NCI-H774 (cell line): ENCODE measurements around the gene C1QTNF5.
A peak's percentile ranks its signal among the peaks of the same experiment; 100 is the strongest.

Experiments used
- DNase-seq: peaks from one replicate; lab custom pipeline; 2025; lab: John Stamatoyannopoulos, UW

The C1QTNF5 gene

DNA sequence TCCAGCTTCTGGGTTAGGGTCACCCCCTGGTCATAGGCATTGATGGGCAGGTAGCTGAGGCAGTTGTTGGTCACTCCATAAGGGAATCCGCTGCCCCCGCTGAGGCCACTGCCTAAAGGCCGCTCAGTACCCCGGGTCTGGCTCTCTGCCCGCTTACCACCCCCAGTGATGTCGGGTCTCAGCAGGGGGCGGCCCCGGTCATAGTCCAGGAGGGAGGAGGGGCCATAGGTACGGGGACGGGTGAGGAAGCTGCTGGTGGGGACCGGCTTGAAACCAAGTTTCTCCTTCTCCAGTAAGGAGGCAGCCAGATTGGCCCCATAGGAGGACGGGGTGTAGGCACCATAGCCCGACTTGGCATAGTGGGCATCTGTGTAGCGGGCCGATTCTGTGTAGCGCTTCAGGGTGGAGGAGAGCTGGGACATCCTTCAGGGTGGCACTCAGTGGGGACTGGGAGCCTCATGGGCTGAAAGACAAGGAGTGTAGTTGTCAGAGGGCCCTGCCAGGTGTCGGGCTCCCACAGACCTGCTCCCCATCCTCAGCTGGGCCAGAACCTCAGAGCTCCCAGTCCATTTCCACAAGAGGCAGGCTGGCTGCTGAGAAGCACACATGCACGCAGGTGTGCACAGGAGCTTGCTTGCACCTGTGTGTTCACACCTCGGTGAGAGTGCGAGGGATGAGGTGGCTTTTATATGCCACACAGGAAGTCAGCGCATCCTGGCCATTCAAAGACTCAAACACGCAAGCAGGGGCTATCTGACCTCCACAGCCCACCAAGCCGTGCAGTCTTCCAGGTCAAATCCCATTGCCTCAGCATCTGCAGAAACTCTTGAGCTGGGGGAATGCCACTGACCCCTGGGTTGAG, 32.6 kb upstream of the C1QTNF5 start:
- DNase-seq: no peak

DNA sequence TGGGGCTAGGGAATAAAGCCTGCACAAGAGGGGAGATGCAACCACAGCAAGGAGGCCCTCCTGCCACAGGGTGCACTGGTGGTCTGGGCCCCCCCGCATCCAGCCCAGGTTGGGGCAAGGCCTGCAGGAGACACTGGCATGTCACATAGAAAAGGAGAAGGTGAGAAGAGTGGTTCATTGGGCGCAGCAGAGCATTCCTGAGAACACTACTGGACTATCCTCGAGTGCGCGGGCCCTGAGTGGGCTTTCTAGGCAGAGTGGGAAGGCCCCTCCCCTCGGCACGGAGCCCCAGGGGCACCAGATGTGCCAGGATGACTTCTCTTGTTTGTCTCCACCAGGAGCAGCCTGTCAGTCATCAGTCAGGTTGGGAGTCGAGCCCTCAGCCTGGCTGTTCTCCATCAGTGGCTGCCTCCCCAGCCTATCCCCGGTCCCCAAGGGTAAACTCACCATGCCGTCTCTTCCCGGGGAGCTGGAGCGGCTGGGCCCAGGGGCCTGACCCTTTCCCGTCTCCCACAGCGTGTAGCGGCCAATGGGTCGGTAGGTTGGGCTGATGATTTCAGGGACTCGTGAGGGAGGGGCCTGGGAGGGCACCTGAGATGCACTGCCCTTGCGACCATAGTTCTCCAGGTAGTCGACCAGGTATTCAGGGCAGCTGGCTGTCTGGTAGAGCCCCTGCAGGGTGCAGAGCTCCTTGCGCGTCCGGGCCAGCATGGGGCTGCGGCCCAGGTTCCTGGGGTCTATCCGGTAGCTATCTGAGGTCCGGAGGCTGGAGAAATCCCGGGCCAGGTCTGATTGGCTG, 31.8 kb upstream of the C1QTNF5 start:
- no peak for DNase-seq

DNA sequence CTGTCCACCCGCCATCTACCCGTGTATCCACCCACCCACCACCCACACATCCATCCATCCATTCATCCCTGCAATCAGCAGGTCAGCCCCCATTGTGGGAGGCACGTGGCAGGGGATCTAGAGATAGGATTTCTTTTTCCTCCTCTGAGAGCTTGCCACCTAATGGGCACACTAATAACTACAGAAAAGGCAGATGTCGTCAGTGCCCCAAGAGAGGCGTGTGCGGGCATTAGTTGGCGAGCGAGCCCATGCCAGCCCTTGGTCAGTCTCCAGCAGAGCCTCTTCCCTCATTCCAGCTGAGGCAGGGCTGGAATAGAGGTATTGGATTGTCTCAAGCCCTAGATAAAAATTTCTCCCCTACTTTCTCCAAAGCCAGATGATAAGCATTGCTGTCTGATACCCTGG, 31.1 kb upstream of the C1QTNF5 start:
- DNase-seq: peak; percentile 23

- DNase-seq: no peak
These were observed 30.5 kb upstream of the C1QTNF5 start for GRCh38 chr11:119371067-119371601.

DNA sequence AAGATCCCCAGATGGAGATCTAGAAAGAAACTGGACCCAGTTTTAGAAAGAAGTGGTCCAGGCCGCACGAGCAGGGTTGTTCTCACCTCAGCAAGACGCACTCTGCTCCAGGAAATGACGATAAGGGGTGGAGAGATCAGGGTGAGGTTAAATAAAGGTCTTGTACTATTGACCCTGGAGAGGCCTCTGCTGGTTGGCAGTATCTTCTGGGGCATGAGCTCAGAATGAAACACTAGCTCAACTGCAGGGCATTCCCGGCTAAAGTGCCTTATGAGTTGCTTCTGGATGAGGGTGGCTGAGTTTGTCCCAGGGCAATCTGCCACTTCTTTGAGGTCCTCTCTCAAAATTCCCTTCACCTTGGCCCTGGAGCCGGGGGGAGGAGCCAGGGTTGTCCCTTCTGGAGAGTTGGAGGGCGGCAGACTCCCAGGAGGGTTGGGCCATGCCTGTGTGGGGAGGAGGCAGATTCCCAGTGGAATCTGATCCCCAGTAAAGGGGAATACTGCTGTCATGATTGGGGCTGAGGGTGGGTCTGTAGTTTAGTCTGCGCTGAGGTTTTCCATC, 29.9 kb upstream of the C1QTNF5 start:
- no peak for DNase-seq

DNA sequence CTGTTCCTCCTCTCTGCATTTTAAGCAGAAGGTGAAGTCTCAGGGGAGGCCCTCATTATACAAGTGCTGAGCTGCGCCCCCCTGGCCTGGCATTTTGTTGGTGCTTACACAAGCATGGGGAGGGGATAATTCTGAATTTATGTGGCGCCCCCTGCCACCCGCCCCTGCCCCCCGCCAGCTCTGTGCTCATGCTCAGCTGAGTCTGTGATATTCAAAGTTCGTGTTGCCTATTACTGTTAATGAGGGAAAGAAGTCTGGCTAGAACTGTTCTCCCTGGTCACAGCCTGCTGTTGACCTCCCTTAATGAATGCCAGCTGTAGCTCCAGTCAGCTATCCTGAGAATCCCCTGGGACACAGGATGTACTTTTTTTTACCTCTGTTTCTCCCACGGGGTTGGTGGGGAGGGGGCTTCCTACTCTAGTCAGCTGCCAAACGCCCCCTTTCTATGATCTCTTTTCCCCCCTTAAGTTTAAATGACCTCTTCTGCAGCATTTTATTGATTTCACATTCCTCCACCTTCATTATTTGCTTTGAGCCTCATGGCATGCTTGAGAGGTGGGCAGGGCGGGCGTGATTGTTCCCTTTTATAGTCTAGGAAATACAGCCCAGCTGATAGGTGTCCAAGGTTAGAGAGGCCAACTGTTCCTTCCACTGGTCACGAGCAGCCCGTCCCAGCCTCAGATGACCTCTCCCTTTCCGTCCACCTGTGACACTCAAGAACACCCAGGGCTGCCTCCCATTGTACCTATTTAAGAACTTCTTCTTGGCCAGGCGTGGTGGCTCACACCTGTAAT, 28.6 kb upstream of the C1QTNF5 start:
- no peak for DNase-seq

DNA sequence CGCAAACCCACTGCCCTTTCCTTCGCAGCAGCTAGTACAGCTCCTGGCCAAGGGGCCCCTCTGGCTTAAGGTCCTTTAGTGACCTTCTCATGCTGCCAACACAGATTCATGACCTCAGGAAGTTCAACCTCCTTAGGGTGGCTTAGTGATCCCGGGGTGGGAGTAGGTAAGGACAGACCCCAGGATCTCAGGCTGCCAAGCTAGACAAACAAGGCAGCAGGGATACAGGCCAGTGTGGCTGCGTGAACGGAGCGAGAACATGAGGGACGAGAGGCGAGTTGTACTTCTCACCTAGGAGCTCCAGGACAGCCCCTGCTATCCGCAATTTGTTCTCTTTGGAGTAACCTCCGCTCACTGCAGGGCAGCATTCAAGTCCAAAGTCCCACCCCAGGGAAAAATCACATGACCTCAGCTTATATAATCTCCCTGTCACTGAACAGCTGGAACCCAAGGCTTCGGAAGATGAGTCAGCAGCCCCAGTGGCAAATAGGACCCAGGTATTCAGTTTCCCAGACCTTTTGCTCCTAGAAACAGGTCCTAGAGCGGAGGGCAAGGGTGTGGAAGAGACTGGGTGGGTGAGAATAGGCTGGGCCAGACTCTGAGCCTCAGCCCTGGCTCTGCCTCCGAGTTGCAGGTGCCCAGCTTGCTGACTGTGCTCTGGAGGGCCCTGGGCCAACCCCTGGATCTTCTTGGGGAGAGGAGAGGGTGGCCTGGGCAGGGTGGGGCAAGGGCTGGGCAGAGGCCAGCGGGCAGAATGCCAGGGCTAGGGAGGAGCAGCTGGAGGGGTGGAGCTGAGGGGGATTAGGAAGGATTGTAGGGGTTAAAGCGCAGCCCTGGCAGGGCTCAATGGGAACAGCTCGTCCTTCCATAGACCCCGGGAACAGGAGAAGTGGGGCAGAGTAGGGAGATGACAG, 27.7 kb upstream of the C1QTNF5 start:
- DNase-seq: no peak

- DNase-seq: no peak
These were observed 27.0 kb upstream of the C1QTNF5 start for GRCh38 chr11:119367661-119368120.

GRCh38 chr11:119366690-119367620, 26.3 kb upstream of the C1QTNF5 start:
- no peak for DNase-seq

DNA sequence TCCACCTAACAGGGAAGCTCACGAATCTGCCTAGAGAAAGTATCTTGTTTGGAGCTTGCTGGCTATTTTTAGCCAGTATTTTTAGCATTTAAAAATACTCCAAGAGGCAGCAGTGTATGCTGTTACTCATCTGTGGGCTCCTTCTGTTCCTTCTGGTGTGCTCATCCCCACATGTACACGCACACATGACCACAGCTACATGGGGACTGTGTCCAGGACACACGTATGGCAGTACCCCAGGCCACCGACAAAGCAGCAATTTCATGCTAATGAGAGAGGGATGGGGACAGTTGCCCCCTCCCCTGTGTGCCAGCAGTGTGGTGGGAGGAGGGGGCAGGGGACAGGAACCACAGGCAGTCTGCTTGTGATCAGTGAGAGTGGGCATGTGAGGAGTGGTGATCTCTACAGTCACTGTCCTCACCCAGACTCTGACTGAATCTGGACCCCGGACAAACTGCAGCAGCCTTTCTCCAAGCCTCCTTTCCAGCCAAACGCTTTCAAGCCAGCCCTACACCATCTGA, 24.4 kb upstream of the C1QTNF5 start:
- no peak for DNase-seq

- DNase-seq: peak; percentile 38
These were observed 23.3 kb upstream of the C1QTNF5 start for GRCh38 chr11:119363851-119364590.

DNA sequence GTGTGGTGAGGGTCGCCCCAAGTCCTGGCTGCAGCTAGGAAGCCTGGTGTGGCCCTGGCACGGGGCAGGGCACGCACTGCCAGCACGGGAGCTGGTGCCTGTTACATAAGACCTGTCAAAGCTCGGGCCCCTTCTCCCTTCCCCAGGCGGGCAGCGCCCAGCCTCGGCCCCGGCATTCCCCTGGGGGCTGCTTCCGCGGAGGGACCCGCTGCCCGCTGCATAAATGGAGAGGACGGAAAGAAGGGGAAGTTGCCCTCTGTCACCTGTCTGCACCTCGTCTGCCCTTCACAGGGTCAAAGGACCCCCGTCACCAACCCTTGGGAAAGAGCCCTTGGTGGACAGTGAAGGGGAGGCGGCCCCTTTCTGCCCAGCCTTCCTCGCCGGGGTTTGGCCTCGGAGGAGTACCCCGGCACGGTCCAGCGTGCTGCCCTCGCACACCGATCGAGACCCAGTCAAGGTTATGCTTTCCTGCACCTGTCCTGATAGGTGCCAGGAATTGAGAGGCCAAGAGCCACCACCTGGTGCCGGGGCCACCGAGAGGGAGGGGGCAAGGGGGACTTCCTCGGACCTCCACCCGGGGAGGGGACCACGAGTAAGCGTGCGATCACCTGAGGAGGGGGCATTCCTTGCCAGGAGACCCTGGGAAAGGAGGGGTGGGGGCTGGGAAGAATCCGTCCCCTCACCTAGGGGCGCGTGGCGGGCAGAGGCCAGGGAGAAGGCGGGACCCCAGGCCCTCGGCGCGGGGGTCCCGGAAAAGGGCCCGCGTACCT, 22.6 kb upstream of the C1QTNF5 start:
- no peak for DNase-seq

DNA sequence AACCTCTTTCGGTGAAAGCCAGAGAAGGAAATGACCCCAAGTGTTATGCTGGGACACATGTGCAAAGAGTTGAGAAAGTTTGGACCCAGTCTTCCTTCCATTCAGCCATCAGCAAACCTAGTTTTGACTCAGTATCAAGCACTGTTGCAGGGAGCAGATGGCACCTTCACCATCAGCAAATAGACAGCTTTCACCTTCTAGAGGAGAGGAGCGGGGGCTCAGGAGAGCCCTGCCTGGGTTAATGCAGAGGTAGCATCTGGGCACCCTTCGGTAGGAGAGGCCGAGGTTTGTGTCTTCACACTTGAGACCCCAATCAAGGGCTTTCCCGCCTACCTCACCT, 22.0 kb upstream of the C1QTNF5 start:
- no peak for DNase-seq

- no peak for DNase-seq
These were observed 21.4 kb upstream of the C1QTNF5 start for GRCh38 chr11:119361941-119362725.

- DNase-seq: no peak
These were observed 20.5 kb upstream of the C1QTNF5 start for GRCh38 chr11:119361056-119361787.
